Mucosa of descending colon (tissue), 3 donors: Measurements from ENCODE around the gene FGFR2. TPM values are rescaled to one million over a fixed set of nuclear protein-coding genes. Genes with fewer than 3 reads are reported as not detected.

Source experiments
- ATAC-seq: fragments of 200-7000 bp; cut with Tn5 transposase; one replicate; pipeline ENCODE4 v1.9.1; 2020; ENCODE audit warnings: mild to moderate bottlenecking, moderate library complexity
- DNase-seq, 3 donors: peaks; one replicate each; pipeline ENCODE4 v3.0.0-alpha.2; 2020
- H3K36me3 ChIP-seq: fragments of 200-600 bp; one replicate; pipeline ENCODE4 v1.8.0; 2021; ENCODE audit warnings: low read depth, mild to moderate bottlenecking
- H3K4me1 ChIP-seq: fragments of 200-600 bp; one replicate; pipeline ENCODE4 v1.8.0; 2021; ENCODE audit warnings: low read depth, mild to moderate bottlenecking
- H3K4me3 ChIP-seq: fragments of 200-600 bp; one replicate; pipeline ENCODE4 v1.8.0; 2021; ENCODE audit warnings: mild to moderate bottlenecking
- H3K9me3 ChIP-seq: fragments of 200-600 bp; one replicate; pipeline ENCODE4 v1.8.0; 2021; ENCODE audit warnings: mild to moderate bottlenecking
- intact Hi-C, 2 donors: fragments of 100-400 bp; cut with DNase I in 1 of 2; cut with micrococcal nuclease in 1 of 2; formaldehyde crosslinking; loops; one replicate each; pipeline versions ENCODE4 v1.11.0 to v1.11.1; 2022; cut with DNase I, micrococcal nuclease
- total RNA-seq, 3 donors: library from RNA; stranded (reverse); fragmentation: NEBNext Ultra II Directional in 2 of 3; extraction: Animal tissue kit (Norgen Biotek cat#: 25700) in 2 of 3; gene quantifications; one replicate each; pipeline versions ENCODE4 v1.2.1 to v1.2.4, GENCODE V29; 2021 to 2023
- TF ChIP-seq, protein P1 (sequence below): fragments of 200-600 bp; IDR thresholded peaks from one replicate; pipeline ENCODE4 v1.8.0; 2022; ENCODE audit warnings: antibody characterized with exemption, mild to moderate bottlenecking
- donor health status: DM: no; HTN: no; CAD: no; lungs with moderate emphysema.
- donor health status: DM: no; HTN: no; CAD: no.
- donor health status: DM: no; HTN: yes; CAD: no.

Gene FGFR2
- total RNA-seq, 3 donors from 2014 or later = 64.3 to 138 (median 77.5) TPM

DNA sequence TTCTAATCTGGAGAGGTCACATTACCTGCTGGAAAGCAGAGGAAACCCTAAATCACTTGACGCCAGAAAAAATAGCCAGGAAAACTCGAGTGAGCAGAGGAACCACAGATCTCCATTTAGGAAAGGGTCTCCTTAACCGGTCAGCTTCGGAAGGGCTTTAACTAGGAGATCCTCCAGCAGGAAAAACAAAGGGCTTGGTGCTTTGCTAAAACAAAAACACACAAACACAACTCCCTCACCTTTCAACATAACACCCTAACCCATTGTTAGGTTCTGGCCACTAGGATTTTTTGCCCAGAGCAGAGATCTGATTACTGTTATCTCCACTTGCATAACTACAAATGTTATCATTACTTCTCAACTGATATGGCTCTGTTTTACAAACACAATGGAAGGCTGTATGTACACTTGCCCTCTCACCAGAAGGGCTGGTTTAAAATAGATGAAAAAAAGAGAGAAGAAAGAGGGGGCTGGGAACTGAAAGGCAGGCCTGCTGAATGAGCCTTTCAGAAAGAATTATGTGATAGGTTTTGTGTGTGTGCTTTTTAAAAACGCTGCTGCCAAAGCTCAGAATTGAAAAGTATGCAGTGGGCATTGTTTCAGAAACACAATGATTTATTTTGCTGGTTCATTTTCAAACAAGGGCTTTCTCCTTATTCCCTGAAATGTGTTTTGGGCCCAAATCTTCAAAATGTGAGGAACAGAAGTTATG is 161.5 kb downstream of the FGFR2 start:
- no peaks in the 10 kb centered on the region for H3K36me3 ChIP-seq
- H3K4me1 ChIP-seq = no peaks in the 10 kb centered on the region
- ATAC-seq = no peak
- H3K4me3 ChIP-seq = no peak overlapping the region
- no peak for DNase-seq
- H3K9me3 ChIP-seq = no peaks in the 10 kb centered on the region
- TF ChIP-seq, protein P1, sequence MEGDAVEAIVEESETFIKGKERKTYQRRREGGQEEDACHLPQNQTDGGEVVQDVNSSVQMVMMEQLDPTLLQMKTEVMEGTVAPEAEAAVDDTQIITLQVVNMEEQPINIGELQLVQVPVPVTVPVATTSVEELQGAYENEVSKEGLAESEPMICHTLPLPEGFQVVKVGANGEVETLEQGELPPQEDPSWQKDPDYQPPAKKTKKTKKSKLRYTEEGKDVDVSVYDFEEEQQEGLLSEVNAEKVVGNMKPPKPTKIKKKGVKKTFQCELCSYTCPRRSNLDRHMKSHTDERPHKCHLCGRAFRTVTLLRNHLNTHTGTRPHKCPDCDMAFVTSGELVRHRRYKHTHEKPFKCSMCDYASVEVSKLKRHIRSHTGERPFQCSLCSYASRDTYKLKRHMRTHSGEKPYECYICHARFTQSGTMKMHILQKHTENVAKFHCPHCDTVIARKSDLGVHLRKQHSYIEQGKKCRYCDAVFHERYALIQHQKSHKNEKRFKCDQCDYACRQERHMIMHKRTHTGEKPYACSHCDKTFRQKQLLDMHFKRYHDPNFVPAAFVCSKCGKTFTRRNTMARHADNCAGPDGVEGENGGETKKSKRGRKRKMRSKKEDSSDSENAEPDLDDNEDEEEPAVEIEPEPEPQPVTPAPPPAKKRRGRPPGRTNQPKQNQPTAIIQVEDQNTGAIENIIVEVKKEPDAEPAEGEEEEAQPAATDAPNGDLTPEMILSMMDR = no peak
- intact Hi-C loops = no loop called here

DNA sequence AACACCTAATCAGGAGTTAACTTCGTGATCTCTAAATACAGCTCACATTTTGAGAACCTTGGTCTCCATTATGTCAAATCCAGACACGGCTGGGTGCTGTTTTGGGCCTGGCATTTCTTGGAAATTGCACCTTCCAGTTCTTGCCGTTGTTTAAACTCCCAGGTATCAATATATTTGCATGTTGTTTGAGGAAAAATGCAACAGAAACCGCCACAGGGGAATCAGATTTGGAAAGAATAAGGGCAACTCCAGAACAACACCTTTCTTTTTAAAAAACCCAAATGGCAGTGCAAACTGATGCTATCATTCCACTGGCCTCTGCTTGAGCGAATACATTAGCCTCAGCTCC is 162.0 kb downstream of the FGFR2 start:
- ATAC-seq = no peak
- TF ChIP-seq, protein P1 = no peak
- H3K9me3 ChIP-seq = no peaks in the 10 kb centered on the region

DNA sequence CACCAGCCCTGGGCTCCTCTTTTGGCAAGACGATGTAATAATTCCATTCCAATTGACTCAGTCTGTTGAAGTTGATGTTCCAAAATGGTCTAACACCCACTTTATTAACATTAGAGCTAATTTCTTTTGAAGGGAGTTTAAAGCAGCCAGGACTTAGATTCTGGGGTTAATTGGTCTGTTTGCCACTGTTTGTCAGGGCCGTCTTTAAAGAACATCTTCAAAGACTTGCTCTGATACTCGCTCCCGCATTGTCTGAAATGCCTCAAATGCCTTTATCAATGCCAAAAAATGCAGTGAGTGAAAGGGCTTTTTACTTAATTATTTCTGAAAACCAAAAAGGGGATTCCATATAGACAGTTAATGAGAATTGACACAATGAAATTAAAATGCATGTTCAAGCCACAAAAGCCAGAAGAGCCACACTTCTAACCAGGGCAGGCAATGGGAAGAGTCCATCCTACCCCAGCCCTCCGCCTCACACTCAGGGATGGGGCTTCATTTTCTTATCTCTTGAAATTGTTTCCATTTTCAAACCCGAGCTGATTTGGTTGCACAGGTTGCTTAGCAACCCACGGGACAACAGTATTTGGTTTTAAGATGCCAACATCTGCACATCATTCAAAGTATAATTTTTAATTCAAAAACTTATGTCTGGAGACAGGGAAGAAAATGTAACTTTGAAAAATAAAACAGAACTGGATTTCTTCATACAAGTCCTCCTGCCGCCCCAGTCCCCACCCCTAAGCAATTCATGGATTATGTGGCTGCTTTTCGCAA is 163.0 kb downstream of the FGFR2 start:
- Histone ChIP-seq H3K36me3 (no peaks in the 10 kb centered on the region), H3K9me3 (no peaks in the 10 kb centered on the region), H3K4me1 (no peaks in the 10 kb centered on the region), H3K4me3 (no peak overlapping the region)
- ATAC-seq = no peak
- TF ChIP-seq, protein P1 = no peak
- intact Hi-C loops = no loop called here
- DNase-seq = no peak

More for the DNA sequence above, 162.0 kb downstream of the FGFR2 start:
- H3K4me1 ChIP-seq = no peaks in the 10 kb centered on the region
- intact Hi-C loops = no loop called here
- H3K4me3 ChIP-seq = no peak overlapping the region
- H3K36me3 ChIP-seq = no peaks in the 10 kb centered on the region
- DNase-seq = no peak

DNA sequence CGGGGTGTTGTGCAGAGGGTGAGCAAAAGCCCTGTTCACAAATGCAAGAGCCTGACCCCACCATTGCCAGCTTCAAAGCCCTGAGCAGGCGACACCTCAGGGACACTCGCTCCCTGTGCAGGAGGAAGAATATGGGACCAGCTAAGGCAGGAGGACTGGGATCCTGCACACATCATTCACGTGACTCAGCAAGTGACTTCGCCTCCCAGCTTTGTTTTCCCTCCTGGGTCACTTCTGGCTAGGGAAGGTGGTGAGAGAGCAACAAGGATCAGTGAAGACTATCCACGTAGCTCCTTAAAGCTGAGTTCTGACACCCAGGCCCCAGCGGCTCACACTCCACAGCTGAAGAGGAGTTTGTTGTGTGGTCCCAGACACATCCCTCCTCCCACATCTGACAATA is 164.3 kb downstream of the FGFR2 start:
- TF ChIP-seq, protein P1 = no peak
- H3K4me1 ChIP-seq = no peaks in the 10 kb centered on the region
- intact Hi-C loops = no loop called here
- no peaks in the 10 kb centered on the region for H3K9me3 ChIP-seq
- DNase-seq (no peak), ATAC-seq (no peak)
- no peaks in the 10 kb centered on the region for H3K36me3 ChIP-seq
- H3K4me3 ChIP-seq = no peak overlapping the region

DNA sequence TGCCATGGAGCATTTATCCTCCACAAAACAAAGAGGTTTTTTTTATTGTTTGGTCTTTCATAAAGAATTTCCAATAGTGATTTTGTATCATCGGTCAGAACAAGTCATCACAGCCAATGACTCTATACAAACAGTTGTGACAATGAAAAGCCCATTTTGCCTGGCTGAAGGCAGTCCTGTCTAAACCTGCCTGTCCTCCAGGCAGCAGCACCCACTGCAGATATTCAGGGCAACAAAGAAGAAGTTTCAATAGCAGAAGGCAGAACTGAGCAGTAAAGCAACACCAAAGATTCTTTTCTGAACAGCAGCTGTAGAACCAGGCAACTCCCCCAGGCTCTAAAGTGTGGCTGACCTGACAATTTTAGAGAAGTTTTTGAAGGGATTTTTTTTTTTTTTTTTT is 169.4 kb downstream of the FGFR2 start:
- Histone ChIP-seq H3K4me3 (no peak overlapping the region), H3K4me1 (peaks cover 13% of the 10 kb centered on the region), H3K9me3 (no peaks in the 10 kb centered on the region), H3K36me3 (no peaks in the 10 kb centered on the region)
- ATAC-seq (no peak), DNase-seq (no peak)
- intact Hi-C loops = no loop called here
- TF ChIP-seq, protein P1 = no peak
